Activated T-cell treated with anti-CD3 and anti-CD28 coated beads, Interleukin-2, amount 50 U/mL, for 72 hours (primary cell): ENCODE data around the gene NYNRIN. TPM values are rescaled to one million over a fixed set of nuclear protein-coding genes. Genes with fewer than 3 reads are reported as not detected.

Experiments used
- ATAC-seq, 2 donors: fragments of 150-1000 bp; cut with Tn5 transposase; replicated peaks in 1 of 2; 2 replicates each; pipeline ENCODE4 v1.10.0; 2021; ENCODE audit warnings: moderate library complexity in 2 of 2, mild to moderate bottlenecking in 1 of 2
- DNase-seq, 2 donors: peaks; one replicate each; pipeline ENCODE4 v3.0.0; 2021 to 2022; ENCODE audit warnings: mixed read lengths in 1 of 2
- H3K27ac Mint-ChIP-seq: one replicate; pipeline ENCODE4 v1.8.0; 2022; ENCODE audit warnings: mild to moderate bottlenecking, moderate library complexity, mixed read lengths
- H3K27me3 Mint-ChIP-seq: one replicate; pipeline ENCODE4 v1.8.0; 2022; ENCODE audit warnings: low read depth, mixed read lengths
- H3K36me3 Mint-ChIP-seq, 2 donors: one replicate each; pipeline ENCODE4 v1.8.0; 2022; ENCODE audit warnings: mixed read lengths in 2 of 2, mild to moderate bottlenecking in 1 of 2; ENCODE audit not compliant: insufficient read depth in 2 of 2
- H3K4me1 Mint-ChIP-seq: one replicate; pipeline ENCODE4 v1.8.0; 2022; ENCODE audit warnings: low read depth, mixed read lengths
- H3K4me3 Mint-ChIP-seq, 2 donors: one replicate each; pipeline ENCODE4 v1.8.0; 2022; ENCODE audit warnings: mild to moderate bottlenecking in 2 of 2, mixed read lengths in 2 of 2, moderate library complexity in 2 of 2
- H3K9me3 Mint-ChIP-seq, 2 donors: one replicate each; pipeline ENCODE4 v1.8.0; 2022; ENCODE audit warnings: mixed read lengths in 2 of 2
- total RNA-seq, 2 donors: library from RNA; stranded (reverse); gene quantifications; one replicate each; pipeline ENCODE4 v1.2.3, GENCODE V29; 2022

The NYNRIN gene
- total RNA-seq, 2 donors from 2014 or later: 0.09 to 0.14 TPM

DNA sequence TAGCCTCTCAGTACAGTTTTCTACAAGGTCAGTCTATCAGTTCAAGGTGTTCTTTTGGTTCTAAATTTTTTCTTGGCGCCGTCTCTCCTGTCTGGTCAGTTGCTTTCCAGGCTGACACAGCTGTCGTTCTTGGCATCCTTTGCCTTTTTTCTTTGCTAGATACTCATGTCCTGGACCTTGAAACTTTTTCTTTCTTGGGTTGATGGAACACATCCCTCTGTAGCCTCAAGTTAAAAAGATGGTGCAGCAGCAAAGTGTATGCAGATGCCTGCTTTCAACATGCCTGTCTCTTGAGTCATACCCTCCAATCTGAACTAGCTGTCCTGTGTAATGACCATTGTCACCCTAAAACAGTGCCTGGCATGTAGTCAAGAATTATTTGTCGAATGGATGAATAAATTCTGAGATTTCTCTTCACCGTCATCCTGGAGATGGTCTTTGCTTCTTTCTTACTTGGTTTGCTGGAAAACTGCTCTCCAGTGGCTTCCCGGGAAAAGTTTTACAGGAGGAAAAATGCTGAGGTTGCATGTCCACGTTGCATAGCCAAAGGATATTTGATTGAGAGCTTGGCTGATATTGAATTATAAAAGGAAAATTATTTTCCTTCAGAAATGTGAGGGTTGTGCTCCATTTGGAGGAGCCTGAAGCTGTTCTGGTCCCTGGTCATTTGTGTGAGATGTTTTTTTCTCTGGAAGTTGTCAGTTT is 4.6 kb downstream of the NYNRIN start:
- H3K4me3 Mint-ChIP-seq: no peak overlapping the region
- no peak for ATAC-seq

DNA sequence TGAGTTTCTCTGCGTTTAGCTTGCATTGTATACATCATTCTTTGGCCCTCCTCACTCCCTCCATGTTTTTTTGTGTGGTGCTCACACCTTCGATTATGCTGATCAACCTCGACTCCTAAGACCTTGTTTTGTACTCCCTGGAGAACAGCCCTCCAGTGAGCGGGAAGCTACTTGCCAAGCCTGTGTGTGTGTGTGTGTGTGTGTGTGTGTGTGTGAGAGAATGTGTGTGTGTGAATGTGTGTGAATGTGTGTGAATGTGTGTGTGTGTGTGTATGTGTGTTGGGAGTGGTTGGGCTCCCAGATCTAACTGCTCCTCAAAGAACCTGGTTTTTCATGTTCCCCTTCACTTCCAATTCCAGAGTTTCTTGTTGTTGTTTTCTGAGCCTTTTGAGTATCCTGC is 6.0 kb downstream of the NYNRIN start:
- Mint-ChIP-seq H3K4me3 (no peak overlapping the region), H3K27ac (no peak overlapping the region), H3K36me3 (no peaks in the 10 kb centered on the region), H3K9me3 (no peaks in the 10 kb centered on the region), H3K27me3 (peaks cover under 1% of the 10 kb centered on the region), H3K4me1 (no peaks in the 10 kb centered on the region)
- no peak for ATAC-seq
- DNase-seq: no peak

More for the DNA sequence above, 4.6 kb downstream of the NYNRIN start:
- Mint-ChIP-seq H3K9me3 (no peaks in the 10 kb centered on the region), H3K27ac (no peak overlapping the region), H3K36me3 (no peaks in the 10 kb centered on the region), H3K27me3 (peaks cover 6% of the 10 kb centered on the region), H3K4me1 (peaks cover 7% of the 10 kb centered on the region)
- no peak for DNase-seq

DNA sequence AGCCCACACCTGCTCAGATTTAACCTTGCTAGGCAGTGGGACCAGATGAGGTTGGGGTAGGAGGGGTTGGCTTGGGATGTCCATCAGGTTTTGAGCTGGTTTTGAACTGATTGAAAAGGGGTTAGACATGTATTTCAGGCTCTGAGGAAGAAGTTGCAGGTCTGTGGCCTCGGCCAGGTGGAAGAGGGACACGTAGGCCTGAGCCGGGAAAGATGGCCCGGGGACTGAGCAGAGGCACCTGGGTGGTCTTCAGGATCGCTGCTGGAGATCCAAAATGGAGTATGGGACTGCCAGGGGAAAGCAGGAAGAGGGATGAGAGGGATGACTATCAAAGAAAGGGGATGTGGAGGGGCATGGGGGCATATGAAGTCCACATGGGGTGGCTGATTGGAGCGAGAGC is 7.6 kb downstream of the NYNRIN start:
- no peaks in the 10 kb centered on the region for H3K36me3 Mint-ChIP-seq
- H3K9me3 Mint-ChIP-seq: no peaks in the 10 kb centered on the region
- no peak for ATAC-seq
- no peak overlapping the region for H3K4me3 Mint-ChIP-seq
- H3K27me3 Mint-ChIP-seq: no peaks in the 10 kb centered on the region
- no peaks in the 10 kb centered on the region for H3K4me1 Mint-ChIP-seq
- H3K27ac Mint-ChIP-seq: no peak overlapping the region
- no peak for DNase-seq

DNA sequence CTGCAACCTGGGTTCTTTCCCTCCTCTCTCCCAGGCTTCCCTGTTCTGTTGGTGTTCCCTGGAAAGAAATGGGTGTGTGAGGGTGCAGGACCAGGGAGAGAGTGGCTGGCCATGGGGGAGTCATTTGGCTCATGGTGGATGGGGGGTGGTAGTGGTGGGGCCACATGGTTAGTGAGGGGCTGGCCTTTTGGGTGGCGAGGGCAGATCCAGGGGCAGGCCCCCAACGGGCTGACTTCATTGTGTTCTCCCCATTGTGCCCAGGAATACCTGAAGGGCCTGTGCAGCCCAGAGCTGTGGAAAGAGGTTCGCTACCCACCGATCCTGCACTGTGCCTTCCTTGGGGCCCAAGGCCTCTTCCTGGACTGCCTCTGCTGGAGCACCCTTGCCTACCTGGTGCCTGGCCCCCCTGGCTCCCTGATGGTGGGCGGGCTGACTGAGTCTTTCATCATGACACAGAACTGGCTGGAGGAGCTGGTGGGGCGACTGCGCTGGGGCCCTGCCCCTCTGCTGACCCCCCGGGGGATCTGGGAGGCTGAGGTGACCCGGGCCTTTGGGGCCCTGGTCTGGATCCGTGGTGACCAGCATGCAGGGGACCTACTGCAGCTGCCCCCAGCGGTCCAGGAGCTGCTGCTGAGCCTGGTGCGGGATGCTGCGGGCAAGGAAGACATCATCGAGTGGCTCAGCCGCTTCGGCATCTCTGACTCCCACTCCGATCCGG is 9.0 kb downstream of the NYNRIN start:
- H3K4me3 Mint-ChIP-seq: no peak overlapping the region
- ATAC-seq (no peak), DNase-seq (no peak)
- no peak overlapping the region for H3K27ac Mint-ChIP-seq
- H3K4me1 Mint-ChIP-seq: no peaks in the 10 kb centered on the region
- no peaks in the 10 kb centered on the region for H3K27me3 Mint-ChIP-seq
- H3K36me3 Mint-ChIP-seq: no peaks in the 10 kb centered on the region
- H3K9me3 Mint-ChIP-seq: no peaks in the 10 kb centered on the region

DNA sequence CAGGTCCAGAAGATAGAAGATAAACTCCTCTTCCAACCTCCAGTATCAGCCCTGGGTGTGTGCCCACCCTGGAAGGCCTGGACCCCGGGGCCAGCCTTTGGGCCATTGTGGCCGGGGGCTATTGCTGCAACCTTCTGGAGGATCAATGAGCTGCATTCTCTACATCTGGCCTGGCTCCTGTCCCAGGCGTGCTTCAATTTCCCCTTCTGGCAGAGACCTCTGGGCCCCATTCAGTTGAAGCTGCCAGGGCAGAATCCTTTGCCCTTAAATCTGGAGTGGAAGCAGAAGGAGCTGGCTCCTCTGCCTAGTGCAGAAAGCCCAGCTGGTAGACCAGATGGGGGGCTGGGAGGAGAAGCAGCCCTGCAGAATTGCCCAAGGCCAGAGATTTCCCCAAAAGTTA is 10.0 kb downstream of the NYNRIN start:
- ATAC-seq (no peak), DNase-seq (no peak)
- H3K36me3 Mint-ChIP-seq: no peaks in the 10 kb centered on the region
- H3K27ac Mint-ChIP-seq: no peak overlapping the region
- H3K4me3 Mint-ChIP-seq: no peak overlapping the region
- H3K4me1 Mint-ChIP-seq: no peaks in the 10 kb centered on the region
- H3K9me3 Mint-ChIP-seq: no peaks in the 10 kb centered on the region
- H3K27me3 Mint-ChIP-seq: no peaks in the 10 kb centered on the region

DNA sequence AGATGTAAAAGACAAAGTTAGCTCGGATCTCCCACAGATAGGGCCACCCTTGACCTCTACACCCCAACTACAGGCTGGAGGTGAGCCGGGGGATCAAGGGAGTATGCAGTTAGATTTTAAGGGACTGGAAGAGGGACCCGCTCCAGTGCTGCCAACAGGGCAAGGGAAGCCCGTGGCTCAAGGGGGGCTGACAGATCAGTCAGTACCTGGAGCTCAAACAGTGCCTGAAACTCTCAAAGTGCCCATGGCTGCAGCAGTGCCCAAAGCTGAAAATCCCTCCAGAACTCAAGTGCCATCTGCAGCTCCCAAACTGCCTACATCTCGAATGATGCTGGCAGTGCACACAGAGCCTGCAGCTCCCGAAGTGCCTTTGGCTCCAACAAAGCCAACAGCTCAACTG is 10.4 kb downstream of the NYNRIN start:
- DNase-seq: no peak
- H3K27me3 Mint-ChIP-seq: no peaks in the 10 kb centered on the region

DNA sequence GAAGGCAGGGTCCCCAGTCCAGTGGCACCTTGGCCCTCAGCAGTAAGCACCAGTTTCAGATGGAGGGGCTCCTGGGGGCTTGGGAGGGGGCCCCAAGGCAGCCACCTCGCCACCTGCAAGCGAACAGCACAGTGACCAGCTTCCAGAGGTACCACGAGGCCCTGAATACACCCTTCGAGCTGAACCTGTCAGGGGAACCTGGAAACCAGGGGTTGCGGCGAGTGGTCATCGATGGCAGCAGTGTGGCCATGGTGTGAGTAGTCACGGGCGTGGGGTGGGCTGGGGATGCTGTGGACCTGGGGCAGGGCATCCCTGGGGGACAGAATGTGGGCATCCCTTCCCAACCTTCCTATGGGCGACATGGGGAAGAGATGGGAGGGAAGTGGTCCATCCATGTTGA is 11.2 kb downstream of the NYNRIN start:
- ATAC-seq: no peak
- H3K36me3 Mint-ChIP-seq: no peaks in the 10 kb centered on the region

More for the DNA sequence above, 10.4 kb downstream of the NYNRIN start:
- H3K4me3 Mint-ChIP-seq: no peak overlapping the region
- H3K4me1 Mint-ChIP-seq: no peaks in the 10 kb centered on the region
- no peaks in the 10 kb centered on the region for H3K36me3 Mint-ChIP-seq
- H3K27ac Mint-ChIP-seq: no peak overlapping the region
- no peak for ATAC-seq
- no peaks in the 10 kb centered on the region for H3K9me3 Mint-ChIP-seq

DNA sequence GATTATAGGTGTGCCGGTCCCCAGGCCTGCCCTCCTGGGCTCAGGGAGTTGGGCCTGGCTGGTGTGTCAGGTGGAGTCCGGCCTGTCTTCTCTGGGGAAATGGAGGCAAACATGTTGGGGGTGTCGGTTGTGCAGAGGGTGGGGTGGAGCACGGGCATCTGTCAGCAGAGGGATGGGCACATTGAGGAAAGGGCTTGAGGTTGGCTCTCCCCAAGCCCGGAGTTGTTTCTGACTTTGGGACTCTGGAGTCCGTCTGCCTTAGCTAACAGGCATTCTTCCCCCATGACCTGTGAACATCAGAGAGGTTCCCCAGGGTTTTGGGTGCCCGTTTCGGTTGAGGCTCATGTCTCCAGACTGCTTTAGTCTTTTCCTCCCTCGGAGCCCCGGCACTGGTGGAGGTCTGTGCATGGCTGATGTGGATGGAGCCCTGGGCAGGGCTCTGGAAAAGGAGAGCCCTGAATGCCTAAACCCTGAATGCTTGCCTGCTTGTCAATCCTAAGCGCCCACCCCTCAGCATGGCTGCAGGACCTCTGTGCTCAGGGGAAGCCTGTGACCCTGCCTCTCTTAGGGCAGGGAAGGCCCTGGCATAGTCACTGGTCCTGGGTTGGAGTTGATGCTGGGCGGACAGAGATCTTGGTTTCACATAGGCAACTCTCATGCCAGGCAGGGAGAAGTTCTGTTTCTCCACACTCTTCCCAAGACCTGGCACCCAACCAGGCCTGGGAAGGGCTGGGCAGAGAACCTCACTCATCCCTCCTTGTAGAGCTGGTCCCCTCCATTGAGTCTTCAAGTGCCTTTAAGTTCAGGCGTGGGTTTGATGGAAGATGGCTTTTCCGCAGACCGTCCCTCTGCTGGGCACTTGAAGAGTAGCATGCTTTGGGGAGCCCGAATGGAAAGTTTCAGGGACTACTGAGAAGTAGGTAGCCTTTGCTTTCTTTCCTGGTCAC is 12.9 kb downstream of the NYNRIN start:
- Mint-ChIP-seq H3K4me3 (no peak overlapping the region), H3K27me3 (no peaks in the 10 kb centered on the region), H3K36me3 (no peaks in the 10 kb centered on the region), H3K9me3 (no peaks in the 10 kb centered on the region), H3K27ac (no peak overlapping the region), H3K4me1 (no peaks in the 10 kb centered on the region)
- ATAC-seq: peak; percentile 54 to 60
- peak; percentile 30 to 33 for DNase-seq

More for the DNA sequence above, 11.2 kb downstream of the NYNRIN start:
- Mint-ChIP-seq H3K4me1 (no peaks in the 10 kb centered on the region), H3K27me3 (no peaks in the 10 kb centered on the region), H3K27ac (no peak overlapping the region), H3K4me3 (no peak overlapping the region), H3K9me3 (no peaks in the 10 kb centered on the region)
- DNase-seq: no peak

DNA sequence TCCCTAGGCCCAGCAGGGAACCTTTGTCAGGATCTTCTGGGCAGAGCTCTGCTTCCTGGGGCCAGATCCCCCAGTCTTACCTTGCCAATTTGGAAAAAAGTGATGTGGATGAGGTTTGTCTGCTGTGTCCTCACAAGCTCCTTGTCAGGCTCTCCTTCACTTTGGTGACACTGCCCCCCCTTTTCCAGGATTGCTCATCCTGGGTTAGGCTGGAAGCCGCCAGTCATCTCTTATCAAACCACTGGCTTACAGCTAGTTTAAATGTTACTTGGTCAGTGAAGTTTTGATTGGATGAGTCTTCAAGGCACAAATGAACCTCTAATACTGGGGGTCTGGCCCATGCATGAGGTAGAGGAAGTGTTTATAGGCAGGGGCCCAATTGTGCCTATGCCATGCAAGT is 15.3 kb downstream of the NYNRIN start:
- no peak for DNase-seq
- H3K4me3 Mint-ChIP-seq: no peak overlapping the region
- peaks cover 2% of the 10 kb centered on the region for H3K27me3 Mint-ChIP-seq

DNA sequence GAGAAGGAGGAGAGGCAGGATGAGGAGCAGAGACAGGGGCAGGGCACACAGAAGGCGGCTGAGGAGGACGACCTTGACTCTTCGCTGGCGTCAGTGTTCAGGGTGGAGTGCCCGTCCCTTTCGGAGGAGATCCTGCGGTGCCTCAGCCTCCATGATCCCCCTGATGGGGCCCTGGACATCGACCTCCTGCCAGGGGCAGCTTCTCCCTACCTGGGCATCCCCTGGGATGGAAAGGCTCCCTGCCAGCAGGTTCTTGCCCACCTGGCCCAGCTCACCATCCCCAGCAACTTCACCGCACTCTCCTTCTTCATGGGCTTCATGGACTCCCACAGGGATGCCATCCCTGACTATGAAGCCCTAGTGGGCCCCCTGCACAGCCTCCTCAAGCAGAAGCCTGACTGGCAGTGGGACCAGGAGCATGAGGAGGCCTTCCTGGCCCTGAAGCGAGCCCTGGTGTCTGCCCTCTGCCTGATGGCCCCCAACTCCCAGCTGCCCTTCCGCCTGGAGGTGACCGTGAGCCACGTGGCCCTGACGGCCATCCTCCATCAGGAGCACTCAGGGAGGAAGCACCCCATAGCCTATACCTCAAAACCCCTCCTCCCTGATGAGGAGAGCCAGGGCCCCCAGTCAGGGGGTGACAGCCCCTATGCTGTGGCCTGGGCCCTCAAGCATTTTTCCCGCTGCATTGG is 16.1 kb downstream of the NYNRIN start:
- no peak overlapping the region for H3K4me3 Mint-ChIP-seq
- H3K27me3 Mint-ChIP-seq: peaks cover 6% of the 10 kb centered on the region
- ATAC-seq (no peak), DNase-seq (no peak)
- H3K4me1 Mint-ChIP-seq: no peaks in the 10 kb centered on the region
- H3K9me3 Mint-ChIP-seq: no peaks in the 10 kb centered on the region
- H3K36me3 Mint-ChIP-seq: no peaks in the 10 kb centered on the region
- no peak overlapping the region for H3K27ac Mint-ChIP-seq

More for the DNA sequence above, 15.3 kb downstream of the NYNRIN start:
- Mint-ChIP-seq H3K4me1 (no peaks in the 10 kb centered on the region), H3K9me3 (no peaks in the 10 kb centered on the region), H3K36me3 (no peaks in the 10 kb centered on the region), H3K27ac (no peak overlapping the region)
- no peak for ATAC-seq

DNA sequence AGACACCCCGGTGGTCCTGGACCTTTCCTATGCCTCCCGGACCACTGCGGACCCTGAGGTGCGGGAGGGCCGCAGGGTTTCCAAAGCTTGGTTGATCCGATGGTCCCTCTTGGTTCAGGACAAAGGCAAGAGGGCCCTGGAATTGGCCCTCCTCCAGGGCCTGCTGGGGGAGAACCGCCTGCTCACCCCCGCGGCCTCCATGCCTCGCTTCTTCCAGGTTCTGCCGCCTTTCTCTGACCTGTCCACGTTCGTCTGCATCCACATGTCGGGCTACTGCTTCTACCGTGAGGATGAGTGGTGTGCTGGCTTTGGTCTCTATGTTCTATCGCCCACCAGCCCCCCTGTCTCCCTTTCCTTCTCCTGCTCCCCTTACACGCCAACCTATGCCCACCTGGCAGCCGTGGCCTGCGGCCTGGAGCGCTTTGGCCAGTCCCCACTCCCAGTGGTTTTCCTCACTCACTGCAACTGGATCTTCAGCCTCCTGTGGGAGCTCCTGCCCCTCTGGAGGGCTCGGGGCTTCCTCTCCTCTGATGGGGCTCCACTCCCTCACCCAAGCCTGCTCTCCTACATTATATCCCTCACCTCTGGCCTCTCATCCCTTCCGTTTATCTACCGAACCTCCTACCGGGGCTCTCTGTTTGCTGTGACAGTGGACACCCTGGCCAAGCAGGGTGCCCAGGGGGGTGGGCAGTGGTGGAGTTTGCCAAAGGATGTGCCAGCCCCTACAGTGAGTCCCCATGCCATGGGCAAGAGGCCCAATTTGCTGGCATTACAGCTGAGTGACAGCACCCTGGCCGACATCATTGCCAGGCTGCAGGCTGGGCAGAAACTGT is 16.8 kb downstream of the NYNRIN start:
- H3K36me3 Mint-ChIP-seq: no peaks in the 10 kb centered on the region
- no peak overlapping the region for H3K27ac Mint-ChIP-seq
- H3K4me1 Mint-ChIP-seq: no peaks in the 10 kb centered on the region
- no peak overlapping the region for H3K4me3 Mint-ChIP-seq
- H3K9me3 Mint-ChIP-seq: no peaks in the 10 kb centered on the region
- H3K27me3 Mint-ChIP-seq: peaks cover 12% of the 10 kb centered on the region
- DNase-seq (no peak), ATAC-seq (no peak)
